Activated CD4-positive, CD25-positive, alpha-beta regulatory T cell treated with anti-CD3 and anti-CD28 coated beads, Interleukin-2, amount 50 U/mL, for 16 hours (primary cell): ENCODE measurements around the gene PLEKHA8.

Source experiments
- DNase-seq: peaks from one replicate; pipeline ENCODE4 v3.0.0-alpha.2; 2020; ENCODE audit warnings: low read depth, low spot score

The PLEKHA8 gene

DNA sequence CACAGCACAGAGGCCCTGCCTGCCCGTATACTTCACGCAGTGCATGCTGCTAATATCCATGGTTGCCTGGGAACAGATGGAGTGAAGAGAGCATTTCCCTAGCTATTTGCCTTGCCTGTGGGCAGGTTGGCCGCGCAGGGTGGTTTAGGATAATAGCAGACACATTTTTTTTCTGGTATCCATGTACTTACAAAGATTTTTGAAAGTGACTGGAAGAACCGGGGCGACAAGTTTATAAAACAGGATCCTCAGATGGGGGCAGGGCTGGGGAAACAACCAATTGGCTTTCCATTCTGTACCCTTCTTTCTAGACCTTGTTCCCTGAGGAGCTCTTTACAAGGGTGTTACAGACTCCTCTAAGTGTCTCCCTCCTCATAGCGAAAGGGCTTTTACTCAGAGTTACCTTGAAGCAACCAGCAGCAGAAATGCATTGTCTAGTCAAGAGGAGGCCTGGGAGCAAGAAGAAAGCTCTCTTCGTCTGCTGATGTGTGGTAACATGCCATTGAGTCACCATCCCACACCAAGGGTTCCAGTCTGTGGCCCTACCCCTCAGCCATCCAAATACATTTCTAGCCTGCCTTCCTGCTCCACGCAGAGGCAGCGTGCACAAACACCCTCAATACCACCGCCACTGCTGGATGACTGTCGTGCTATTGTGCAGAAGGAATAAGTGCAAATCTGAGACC is 138.1 kb downstream of the PLEKHA8 start:
- no peak for DNase-seq

DNA sequence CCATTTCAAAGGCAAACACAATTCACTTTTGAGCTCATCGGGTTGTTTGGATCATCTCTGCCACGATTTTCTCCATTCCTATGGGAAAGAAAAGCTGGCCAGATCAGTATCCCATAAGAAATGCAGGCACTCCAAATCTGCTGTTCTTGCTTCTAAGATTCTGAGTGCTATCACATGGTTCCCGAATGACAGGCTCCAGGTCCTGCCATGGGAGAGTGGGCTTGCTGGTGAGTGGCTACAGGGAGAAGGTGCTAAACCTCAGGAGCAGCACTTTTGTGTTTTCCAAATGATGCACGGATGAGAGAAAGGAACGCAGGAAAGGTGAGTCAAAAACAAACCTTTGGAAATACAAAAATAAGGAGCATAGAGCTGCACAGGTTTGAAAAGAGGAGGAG is 138.6 kb downstream of the PLEKHA8 start:
- no peak for DNase-seq

DNA sequence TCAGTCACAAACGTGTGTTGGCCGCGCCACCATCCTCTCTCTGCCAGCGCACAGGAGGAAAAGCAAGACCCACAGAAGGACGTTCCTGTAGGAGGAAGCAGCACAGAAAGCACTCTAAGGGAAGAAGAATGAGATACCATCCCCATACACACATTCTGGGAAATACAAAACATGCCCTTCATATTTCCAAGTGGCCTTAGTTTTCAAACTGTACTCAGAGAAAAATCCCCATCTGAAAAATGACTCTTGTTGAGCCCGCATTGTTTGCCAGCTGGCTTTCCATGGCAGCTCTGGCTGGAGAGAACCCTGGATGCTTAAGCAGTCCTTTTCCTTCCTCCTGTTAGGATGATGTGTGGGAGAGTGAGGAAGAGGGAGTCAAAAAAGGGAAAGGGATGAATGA is 139.7 kb downstream of the PLEKHA8 start:
- DNase-seq, result no peak

DNA sequence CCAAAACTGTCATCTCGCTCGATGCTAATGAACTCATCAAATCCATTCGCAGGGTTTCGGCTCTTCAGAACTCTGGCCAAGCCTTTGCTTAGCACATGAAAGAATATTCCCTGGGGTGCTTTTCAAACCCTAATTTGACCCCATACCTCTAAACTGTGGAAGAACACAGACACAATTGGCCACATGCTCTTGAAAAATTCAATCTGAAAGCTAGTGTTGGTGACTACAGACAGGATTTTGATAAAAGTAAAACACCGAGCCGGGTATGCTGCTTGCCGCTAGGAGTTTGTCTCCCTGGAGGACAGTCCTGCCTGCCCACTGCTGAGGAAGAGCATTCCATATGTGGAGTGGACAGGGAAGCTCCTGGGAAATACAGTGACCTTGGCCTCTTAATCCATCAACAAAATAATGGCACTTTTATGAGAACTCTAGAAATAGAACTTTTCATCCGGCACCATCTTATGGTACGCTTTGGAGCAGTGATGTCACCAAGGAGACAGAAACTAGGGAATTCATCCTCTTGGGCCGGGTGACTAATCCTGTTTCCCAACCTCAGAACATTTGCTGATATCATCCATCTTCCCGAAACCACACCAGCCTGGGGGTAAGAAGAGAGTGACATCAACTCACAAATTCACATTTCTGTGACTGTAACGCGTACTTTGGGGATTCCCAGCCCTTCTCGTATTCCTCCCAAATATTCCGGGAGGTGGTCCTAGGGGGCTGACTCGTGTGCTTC is 140.8 kb downstream of the PLEKHA8 start:
- no peak for DNase-seq

- DNase-seq, result no peak
These were observed 141.4 kb downstream of the PLEKHA8 start for GRCh38 chr7:30169579-30169978.

DNA sequence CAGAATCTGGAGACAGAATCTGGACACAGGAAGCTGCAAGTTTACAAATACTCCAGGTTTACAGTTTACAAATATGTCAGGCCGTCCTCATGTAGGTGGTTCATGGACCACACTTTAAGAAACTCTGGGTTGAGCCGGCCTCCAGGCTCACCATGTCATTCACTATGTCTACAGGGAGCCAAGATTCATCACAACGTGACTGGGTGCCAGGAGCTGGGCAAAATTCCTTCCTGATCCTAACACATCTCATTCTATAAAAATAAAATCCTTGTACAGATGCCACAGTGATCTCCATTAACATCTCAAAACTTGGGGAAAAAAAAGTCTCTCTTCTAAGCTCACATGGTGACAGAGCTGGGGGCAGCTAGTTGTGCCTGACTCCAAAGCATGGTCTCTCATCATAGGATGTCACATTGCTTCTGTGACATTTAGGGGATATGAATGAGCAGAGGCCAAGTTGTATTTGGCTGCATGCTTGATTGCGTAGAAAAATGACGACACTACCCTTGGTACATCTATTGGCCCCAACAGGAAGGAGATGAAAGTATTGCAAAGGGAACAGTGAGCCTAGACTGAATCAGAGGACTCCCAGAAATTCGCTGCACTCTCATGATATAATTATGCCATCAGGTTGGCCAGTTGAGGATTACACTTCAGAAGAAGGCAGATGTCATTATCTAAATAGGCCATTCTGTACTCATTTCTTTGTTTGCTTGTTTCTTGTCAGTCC is 142.4 kb downstream of the PLEKHA8 start:
- DNase-seq, result no peak

DNA sequence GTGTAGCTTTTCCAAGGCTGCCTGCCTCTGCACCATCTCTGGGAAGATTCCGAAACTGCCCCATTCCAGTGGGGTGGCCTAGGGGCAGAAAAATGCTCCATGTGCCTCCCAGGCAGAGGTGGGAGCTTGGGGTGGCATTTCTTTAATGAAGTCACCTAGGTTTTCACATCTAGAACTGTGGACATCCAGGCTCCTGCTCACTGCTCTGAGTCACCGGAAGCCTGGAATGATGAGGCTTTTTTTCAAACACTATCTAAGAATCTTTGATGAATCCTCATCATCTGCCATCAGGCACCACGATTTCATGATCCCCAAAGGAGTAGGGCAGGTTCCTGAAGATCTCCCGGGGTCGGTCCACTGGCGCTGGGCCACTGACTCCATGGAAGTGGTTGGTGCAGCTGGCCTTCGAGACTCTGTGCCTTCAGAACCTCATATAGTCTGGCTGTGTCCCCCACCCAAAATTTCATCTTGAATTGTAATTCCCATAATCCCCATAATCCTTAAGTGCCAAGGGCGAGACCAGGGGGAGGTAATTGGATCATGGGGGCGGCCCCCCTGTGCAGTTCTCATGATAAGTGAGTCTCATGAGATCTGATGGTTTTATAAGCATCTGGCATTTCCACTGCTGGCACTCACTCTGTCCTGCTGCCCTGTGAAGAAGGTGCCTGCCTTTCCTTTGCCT is 143.7 kb downstream of the PLEKHA8 start:
- DNase-seq, result no peak

- no peak for DNase-seq
These were observed 144.2 kb downstream of the PLEKHA8 start for GRCh38 chr7:30172451-30172850.

GRCh38 chr7:30173058-30173897 is 145.1 kb downstream of the PLEKHA8 start:
- DNase-seq, result no peak

- no peak for DNase-seq
These were observed 147.0 kb downstream of the PLEKHA8 start for GRCh38 chr7:30175180-30175579.

DNA sequence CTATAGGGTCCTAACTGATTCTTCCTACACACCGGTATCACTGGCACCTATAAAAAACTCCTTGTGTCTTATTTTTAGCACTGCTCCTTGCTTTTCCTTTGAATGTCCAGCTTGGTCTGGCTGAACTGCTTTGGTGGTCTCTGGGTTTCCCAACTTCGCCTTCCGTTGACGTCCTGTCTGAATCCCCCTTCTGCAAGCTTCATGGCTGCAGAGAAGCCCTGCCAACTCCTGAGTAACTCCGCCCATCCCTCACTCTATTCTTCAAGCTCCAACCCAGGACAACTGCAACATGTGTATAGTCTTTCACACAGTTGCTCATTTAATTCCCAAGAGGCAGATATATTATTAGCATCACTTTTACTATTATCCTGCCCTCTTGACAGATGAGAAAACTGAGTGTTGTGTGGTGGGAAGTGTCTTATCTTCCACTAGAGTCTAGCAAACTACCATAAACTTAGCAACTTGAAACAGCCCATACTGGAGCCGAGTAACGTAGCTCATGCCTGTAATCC is 147.5 kb downstream of the PLEKHA8 start:
- DNase-seq, result no peak

DNA sequence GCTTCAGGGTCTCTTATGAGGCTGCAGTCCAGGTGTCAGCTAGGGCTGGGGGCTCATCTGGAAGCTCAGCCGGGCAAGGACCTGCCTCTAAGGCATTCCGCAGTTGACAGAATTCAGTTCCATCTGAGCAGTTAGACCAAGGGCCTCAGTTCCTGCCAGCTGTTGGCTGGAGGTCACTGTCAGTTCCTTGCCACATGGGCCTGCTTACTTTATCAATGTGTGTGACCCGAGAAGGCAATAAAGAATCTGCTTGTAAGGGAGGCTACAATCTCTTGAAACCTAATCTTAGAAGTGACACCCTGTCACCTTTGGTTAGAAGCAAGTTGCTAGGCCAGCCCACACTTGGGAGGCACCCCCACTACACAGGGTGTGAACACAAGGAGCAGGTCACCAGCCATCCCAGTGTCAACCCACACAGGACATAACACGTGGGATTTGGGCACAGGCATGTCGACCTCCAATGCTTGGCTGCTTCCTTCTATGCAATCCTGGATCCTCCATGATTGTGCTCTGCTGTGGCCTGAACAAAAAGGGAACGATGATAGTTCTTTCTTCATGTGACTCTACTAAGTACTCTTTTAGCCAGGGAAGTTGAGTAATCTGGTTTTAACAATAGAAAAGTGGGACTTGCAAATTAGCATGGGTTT is 148.4 kb downstream of the PLEKHA8 start:
- no peak for DNase-seq

DNA sequence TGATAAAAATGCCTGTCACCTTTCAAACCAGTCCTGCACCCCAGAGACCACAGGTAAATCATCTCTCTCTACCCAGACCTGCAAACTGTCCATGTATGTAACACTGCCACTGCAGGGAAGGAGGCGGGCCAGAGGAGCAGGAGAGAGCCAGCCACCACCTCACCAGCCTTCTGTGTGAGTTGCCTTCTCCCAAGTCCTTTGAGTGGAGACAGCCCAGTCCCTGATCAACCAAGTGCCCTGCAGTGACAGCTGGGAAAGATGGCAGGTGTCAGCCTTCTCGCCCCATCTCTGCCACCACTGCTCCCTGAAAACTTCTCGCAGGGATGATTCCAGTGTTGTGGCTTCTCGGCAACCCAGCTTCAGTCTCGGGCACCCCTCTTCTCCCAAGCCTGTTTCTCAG is 149.0 kb downstream of the PLEKHA8 start:
- DNase-seq, result no peak

DNA sequence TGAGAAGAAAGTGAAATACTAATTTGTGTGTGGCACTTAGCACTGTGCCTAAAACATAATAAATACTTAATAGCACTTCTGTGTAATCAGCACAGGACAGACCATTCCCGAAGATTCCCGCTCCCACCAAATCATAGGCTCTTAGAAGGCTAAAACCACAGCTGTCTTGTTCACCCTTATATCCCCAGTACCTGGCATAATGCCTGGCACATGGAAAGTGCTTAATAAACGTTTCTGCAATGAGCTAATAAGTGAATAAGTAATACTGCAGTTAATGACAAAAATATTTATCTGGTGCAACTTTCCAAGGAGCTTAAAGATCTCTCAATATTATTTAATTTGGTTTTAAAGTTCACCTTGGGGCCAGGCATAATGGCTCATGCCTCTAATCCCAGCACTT is 149.8 kb downstream of the PLEKHA8 start:
- DNase-seq, result no peak

DNA sequence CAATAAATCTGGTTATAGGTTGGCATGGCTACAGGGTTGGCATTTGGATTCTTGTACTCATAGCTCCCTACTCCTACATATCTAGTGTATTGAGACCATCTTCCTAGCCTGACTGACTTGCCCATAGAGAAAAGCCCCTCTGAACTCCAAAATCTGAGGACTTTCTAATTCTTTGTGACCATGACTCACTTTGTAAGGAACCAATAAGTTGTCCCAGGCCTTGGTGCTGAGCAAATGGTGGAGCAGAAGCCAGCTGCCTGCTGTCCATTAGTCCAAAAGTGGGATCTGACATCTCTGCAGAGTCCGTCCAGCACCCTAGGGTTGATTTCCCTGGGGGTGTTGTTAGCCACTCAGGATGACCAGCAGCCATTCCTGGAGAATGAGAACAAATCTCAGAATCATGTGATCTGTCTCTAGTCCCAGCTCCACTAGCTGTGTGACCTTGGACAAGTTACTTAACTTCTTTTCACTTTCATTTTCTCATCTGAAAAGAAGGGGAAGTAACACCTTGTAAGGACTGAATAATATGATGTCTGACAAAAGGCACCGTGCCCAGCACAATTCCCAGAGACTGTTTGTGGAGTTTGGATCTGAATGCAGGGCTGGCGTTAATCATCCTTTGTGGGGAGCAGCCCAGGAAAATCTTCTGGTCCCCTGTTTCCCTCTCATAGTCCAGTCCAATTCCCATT is 150.7 kb downstream of the PLEKHA8 start:
- no peak for DNase-seq
